Measurements from ENCODE around the gene HS3ST5.

DNA sequence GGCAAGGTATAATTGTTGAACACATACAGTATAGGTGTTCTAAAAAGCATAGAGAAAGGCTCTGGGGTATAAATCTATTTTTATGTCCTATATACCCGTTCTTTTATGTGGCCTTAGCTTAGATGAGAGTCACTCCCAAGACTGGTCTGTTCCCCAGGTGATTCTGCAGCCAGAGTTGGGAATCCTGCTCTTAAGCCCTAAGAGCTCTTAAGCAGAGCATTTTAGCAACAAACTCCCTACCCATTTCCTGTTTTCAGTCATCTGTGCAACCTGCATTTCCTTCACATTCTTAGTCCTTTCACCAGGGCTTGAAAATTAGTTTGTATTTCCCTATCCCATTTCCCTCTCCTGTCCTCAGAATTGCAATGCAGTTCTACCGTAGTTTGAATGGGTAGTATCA, 166.1 kb downstream of the HS3ST5 start:
- TF ChIP-seq, protein P1, sequence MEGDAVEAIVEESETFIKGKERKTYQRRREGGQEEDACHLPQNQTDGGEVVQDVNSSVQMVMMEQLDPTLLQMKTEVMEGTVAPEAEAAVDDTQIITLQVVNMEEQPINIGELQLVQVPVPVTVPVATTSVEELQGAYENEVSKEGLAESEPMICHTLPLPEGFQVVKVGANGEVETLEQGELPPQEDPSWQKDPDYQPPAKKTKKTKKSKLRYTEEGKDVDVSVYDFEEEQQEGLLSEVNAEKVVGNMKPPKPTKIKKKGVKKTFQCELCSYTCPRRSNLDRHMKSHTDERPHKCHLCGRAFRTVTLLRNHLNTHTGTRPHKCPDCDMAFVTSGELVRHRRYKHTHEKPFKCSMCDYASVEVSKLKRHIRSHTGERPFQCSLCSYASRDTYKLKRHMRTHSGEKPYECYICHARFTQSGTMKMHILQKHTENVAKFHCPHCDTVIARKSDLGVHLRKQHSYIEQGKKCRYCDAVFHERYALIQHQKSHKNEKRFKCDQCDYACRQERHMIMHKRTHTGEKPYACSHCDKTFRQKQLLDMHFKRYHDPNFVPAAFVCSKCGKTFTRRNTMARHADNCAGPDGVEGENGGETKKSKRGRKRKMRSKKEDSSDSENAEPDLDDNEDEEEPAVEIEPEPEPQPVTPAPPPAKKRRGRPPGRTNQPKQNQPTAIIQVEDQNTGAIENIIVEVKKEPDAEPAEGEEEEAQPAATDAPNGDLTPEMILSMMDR (IDR thresholded peaks at IDR 0.05) = no peak
- no peak for TF ChIP-seq POLR2A (IDR thresholded peaks at IDR 0.05)

Measured in prostate gland (tissue), 2 donors.